HAP-1 (cell line): Measurements from ENCODE around the gene KAZN.
A peak's percentile ranks its signal among the peaks of the same experiment; 100 is the strongest.

Experiments
- DNase-seq, 2 experiments: peaks; one replicate each; pipeline ENCODE4 v3.0.0-alpha.2; 2016 to 2020; ENCODE audit warnings: low spot score in 2 of 2
- H3K27me3 ChIP-seq: fragments of 250-450 bp; sonication (Bioruptor Pico); 2 replicates; pipeline ENCODE4 v1.5.1; 2020; ENCODE audit warnings: low read depth, mild to moderate bottlenecking, moderate library complexity
- H3K36me3 ChIP-seq: fragments of 250-450 bp; sonication (Bioruptor Pico); replicated peaks from 2 replicates; pipeline ENCODE4 v1.5.1; 2020; ENCODE audit warnings: mild to moderate bottlenecking
- H3K4me1 ChIP-seq: fragments of 250-450 bp; sonication (Bioruptor Pico); 2 replicates; pipeline ENCODE4 v1.5.1; 2020; ENCODE audit warnings: mild to moderate bottlenecking
- H3K4me3 ChIP-seq: fragments of 250-450 bp; sonication (Bioruptor Pico); 2 replicates; pipeline ENCODE4 v1.5.1; 2020; ENCODE audit warnings: mild to moderate bottlenecking, moderate library complexity
- H3K9me3 ChIP-seq: fragments of 250-450 bp; sonication (Bioruptor Pico); 2 replicates; pipeline ENCODE4 v1.5.1; 2020; ENCODE audit warnings: mild to moderate bottlenecking, moderate library complexity
- in situ Hi-C: fragments of 300-500 bp; cut with MboI; formaldehyde crosslinking; loops from 3 replicates; pipeline ENCODE4 v1.14.3; 2020; ENCODE audit warnings: low sequenced_read_pairs, inconsistent platforms, mixed read lengths

KAZN gene

GRCh38 chr1:15153184-15153841 is 554.8 kb downstream of the KAZN start, which contains the start of gene TMEM51:
Gene TMEM51 (plus strand): TSS chr1:15153747. CDS start chr1:15215088, 61,341 bp downstream.
- no peaks in the 10 kb centered on the region for H3K36me3 ChIP-seq
- no peaks in the 10 kb centered on the region for H3K4me1 ChIP-seq
- no peaks in the 10 kb centered on the region for H3K27me3 ChIP-seq
- in situ Hi-C loops = no loop called here
- DNase-seq = peak; percentile 69 to 89
- no peaks in the 10 kb centered on the region for H3K9me3 ChIP-seq
- H3K4me3 ChIP-seq = peak within 1 kb of the TSS; percentile 47

- in situ Hi-C loops = no loop called here
- no peaks in the 10 kb centered on the region for H3K36me3 ChIP-seq
- no peaks in the 10 kb centered on the region for H3K9me3 ChIP-seq
- H3K4me3 ChIP-seq = peak overlapping the region; percentile 47
- DNase-seq = peak; percentile 28 to 80
- no peaks in the 10 kb centered on the region for H3K27me3 ChIP-seq
- H3K4me1 ChIP-seq = no peaks in the 10 kb centered on the region
Measured at GRCh38 chr1:15153842-15154479, 555.5 kb downstream of the KAZN start.

GRCh38 chr1:15154480-15155036 is 556.1 kb downstream of the KAZN start:
- Histone ChIP-seq H3K4me1 (no peaks in the 10 kb centered on the region), H3K36me3 (no peaks in the 10 kb centered on the region), H3K4me3 (peak overlapping the region; percentile 47), H3K27me3 (no peaks in the 10 kb centered on the region), H3K9me3 (no peaks in the 10 kb centered on the region)
- in situ Hi-C loops = no loop called here
- DNase-seq = peak; percentile 14 to 72

- Histone ChIP-seq H3K27me3 (no peaks in the 10 kb centered on the region), H3K36me3 (no peaks in the 10 kb centered on the region), H3K9me3 (no peaks in the 10 kb centered on the region), H3K4me1 (no peaks in the 10 kb centered on the region), H3K4me3 (no peak overlapping the region)
- no peak for DNase-seq
- in situ Hi-C loops = no loop called here
Measured at GRCh38 chr1:15155191-15155590, 556.7 kb downstream of the KAZN start.

GRCh38 chr1:15155888-15156741 is 557.6 kb downstream of the KAZN start:
- Histone ChIP-seq H3K9me3 (no peaks in the 10 kb centered on the region), H3K27me3 (no peaks in the 10 kb centered on the region), H3K36me3 (no peaks in the 10 kb centered on the region), H3K4me1 (no peaks in the 10 kb centered on the region), H3K4me3 (no peak overlapping the region)
- in situ Hi-C loops = no loop called here
- DNase-seq = no peak

GRCh38 chr1:15156807-15157380 is 558.4 kb downstream of the KAZN start:
- Histone ChIP-seq H3K27me3 (no peaks in the 10 kb centered on the region), H3K36me3 (no peaks in the 10 kb centered on the region), H3K9me3 (no peaks in the 10 kb centered on the region), H3K4me1 (no peaks in the 10 kb centered on the region), H3K4me3 (no peak overlapping the region)
- in situ Hi-C loops = no loop called here
- DNase-seq = no peak

- H3K4me3 ChIP-seq = no peak overlapping the region
- no peaks in the 10 kb centered on the region for H3K9me3 ChIP-seq
- DNase-seq = no peak
- no peaks in the 10 kb centered on the region for H3K4me1 ChIP-seq
- no peaks in the 10 kb centered on the region for H3K36me3 ChIP-seq
- H3K27me3 ChIP-seq = no peaks in the 10 kb centered on the region
- in situ Hi-C loops = no loop called here
Measured at GRCh38 chr1:15157524-15158399, 559.3 kb downstream of the KAZN start.

- no peak for DNase-seq
- no peak overlapping the region for H3K4me3 ChIP-seq
- in situ Hi-C loops = no loop called here
- H3K27me3 ChIP-seq = no peaks in the 10 kb centered on the region
- H3K4me1 ChIP-seq = no peaks in the 10 kb centered on the region
- no peaks in the 10 kb centered on the region for H3K9me3 ChIP-seq
- no peaks in the 10 kb centered on the region for H3K36me3 ChIP-seq
Measured at GRCh38 chr1:15158506-15159165, 560.2 kb downstream of the KAZN start.

- no peaks in the 10 kb centered on the region for H3K36me3 ChIP-seq
- no peaks in the 10 kb centered on the region for H3K9me3 ChIP-seq
- in situ Hi-C loops = no loop called here
- DNase-seq = no peak
- no peaks in the 10 kb centered on the region for H3K27me3 ChIP-seq
- no peak overlapping the region for H3K4me3 ChIP-seq
- H3K4me1 ChIP-seq = no peaks in the 10 kb centered on the region
Measured at GRCh38 chr1:15159166-15159555, 560.7 kb downstream of the KAZN start.

- Histone ChIP-seq H3K9me3 (no peaks in the 10 kb centered on the region), H3K4me1 (no peaks in the 10 kb centered on the region), H3K27me3 (no peaks in the 10 kb centered on the region), H3K4me3 (no peak overlapping the region), H3K36me3 (no peaks in the 10 kb centered on the region)
- no peak for DNase-seq
- in situ Hi-C loops = no loop called here
Measured at GRCh38 chr1:15160626-15161025, 562.1 kb downstream of the KAZN start.

- Histone ChIP-seq H3K4me1 (no peaks in the 10 kb centered on the region), H3K27me3 (no peaks in the 10 kb centered on the region), H3K36me3 (no peaks in the 10 kb centered on the region), H3K9me3 (no peaks in the 10 kb centered on the region), H3K4me3 (no peak overlapping the region)
- in situ Hi-C loops = no loop called here
- no peak for DNase-seq
Measured at GRCh38 chr1:15167386-15167785, 568.9 kb downstream of the KAZN start.
